GM18517 (cell line): Measurements from ENCODE around the gene JARID2.

Source experiments
- ATAC-seq: cut with Tn5 transposase; IDR thresholded peaks from one replicate; pipeline ENCODE4 v1.9.1; 2021; ENCODE audit warnings: mild to moderate bottlenecking, moderate library complexity; ENCODE audit not compliant: unreplicated experiment

Gene JARID2

DNA sequence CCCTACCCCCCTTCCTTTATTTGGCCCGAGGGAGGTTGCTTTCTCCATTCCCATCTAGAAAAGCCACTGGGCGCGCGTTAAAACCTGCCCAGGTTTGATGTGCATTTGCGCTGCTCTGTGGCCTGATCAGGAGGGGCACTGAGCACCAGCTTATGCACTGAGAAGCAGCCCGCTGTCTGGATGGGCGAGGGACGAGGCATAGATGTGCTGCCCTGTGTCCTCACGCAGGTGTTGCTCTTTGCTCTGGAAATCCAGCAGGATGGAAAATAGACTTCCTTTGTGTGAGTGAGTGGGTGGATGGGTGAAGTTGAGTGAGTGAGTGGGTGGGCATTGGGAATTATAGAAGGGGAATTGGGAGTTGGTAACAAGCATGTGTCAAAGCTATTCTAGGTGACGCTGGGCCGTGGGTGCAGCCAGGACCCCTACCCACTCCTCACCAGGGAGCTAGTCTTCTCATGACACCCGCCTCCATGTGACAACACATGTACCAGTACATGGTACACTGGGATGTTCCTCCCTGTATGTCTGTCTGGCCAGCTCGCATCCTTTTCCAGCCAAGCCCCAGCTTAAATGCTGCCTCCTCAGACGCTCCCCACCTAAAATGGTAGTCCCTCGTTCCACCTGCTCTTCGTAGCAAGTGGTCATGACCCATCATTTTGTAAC lies 254.3 kb downstream of the JARID2 start:
- ATAC-seq = no peak

- ATAC-seq = no peak
Measured at GRCh38 chr6:15500901-15501825, 255.3 kb downstream of the JARID2 start.

DNA sequence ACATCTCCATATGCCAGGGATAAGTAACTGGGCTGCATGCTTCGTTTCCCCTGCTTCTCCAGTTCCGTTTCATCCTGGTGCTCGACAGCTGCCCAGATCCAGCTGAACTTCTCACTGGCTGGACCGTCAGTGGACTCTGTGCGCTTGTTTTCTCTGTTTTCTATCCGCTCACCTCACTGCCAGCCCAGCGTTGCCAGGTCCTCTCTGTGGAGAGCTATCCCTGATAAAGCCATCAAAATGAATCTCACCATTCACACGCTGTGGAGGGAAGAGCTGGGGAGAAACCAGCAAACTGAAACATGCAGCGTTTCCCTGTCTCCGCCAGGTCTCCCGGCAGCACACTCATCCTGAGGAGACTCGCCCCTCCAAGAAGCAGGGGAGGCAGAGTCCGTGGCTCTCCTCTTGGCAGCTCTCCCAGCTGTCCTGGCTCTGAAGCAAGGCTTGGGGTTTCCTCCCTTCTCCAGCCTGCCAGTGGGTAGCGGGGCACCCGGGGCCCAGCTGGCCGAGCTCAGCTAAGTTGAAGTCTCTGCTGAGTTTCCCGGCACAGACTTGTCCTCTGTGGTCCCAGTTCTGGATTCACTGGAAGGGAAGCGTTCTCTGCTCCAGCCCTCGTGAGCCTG lies 256.1 kb downstream of the JARID2 start:
- ATAC-seq = no peak

GRCh38 chr6:15502446-15503345 lies 256.8 kb downstream of the JARID2 start:
- no peak for ATAC-seq

GRCh38 chr6:15503346-15503680 lies 257.4 kb downstream of the JARID2 start:
- ATAC-seq = no peak

DNA sequence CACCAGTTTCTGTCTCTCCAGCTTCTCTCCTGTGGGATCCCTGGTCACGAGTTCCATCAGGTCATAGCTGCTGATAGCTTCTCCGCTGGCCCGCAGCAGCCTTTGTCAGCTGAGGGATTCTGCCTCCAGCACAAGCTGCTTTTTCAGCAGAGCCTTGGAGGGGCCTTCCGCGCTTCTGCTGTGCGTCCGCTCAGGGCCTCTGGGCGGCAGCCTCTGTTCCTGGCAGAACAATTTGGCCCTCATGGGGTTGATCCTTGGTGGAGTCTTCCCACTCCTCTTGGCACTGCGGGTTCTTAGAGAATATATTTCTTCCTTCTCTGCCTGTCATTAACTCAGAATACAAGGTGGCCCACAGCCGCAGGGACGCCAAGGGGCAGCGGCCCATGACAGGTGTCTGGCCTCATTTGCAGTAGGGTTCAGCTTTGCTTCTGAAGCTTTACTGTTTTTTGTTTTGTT lies 258.2 kb downstream of the JARID2 start:
- ATAC-seq = no peak

DNA sequence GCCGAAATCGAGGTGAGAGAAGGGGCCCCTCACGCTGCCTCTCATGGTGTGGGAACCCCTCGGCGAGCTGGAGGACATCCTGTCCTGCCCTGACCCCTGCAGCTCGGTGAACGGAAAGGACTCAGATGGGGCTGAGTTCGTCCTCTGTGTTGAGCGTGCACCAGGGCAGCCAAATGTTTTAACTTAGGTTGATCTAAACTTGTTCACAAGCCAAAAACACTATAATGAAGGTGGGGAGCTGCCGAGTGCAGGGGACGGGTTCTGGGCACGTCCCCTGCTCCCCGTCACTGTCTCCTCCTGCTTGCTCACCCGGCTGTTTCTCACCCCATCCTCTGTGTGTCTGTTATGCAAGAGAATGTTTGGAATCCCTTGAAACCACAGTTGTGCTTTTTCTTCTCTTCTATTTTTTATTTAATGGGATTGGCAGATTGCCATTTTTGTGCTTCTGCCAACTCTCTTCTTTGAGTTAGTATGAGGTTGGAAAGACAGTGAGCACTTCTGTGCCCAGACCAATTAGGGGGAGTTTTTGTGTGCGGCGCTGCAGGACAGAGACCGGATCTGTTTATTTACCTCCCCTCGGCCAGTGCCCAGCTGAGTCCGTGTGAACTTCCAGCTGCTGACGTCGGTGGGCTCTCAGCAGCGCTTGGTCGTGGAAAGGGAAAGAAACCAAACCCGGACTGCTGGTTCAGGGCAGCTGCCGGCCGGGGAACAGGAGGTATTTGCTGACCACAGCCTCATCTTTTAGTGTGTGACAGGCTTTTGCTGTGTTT lies 258.9 kb downstream of the JARID2 start:
- ATAC-seq = no peak

- ATAC-seq = no peak
Measured at GRCh38 chr6:15505463-15505918, 259.6 kb downstream of the JARID2 start.

GRCh38 chr6:15506066-15506465 lies 260.2 kb downstream of the JARID2 start:
- ATAC-seq = no peak

- ATAC-seq = no peak
Measured at GRCh38 chr6:15507221-15507620, 261.4 kb downstream of the JARID2 start.

- no peak for ATAC-seq
Measured at GRCh38 chr6:15507746-15508145, 261.9 kb downstream of the JARID2 start.

DNA sequence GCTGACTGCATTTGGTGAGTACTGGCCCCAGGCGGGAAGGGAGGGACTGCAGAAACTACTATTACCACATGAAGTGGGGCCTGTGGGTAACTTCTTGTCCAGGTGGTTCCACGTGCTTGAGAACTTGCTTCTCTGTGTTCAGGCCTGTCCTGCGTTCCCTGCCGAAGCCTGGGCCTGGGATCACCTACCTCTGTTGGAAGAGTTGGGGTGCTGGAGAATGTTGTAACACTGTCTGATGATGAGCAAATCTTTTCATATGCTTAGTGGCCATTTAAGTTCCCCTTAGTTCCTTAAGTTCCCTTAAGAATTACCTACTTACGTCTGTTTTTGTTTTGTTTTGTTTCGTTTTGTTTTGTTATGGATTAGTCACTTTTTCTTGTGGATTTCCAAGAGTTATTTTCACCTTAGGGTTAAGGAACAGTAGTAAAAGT lies 262.6 kb downstream of the JARID2 start:
- ATAC-seq = no peak

- ATAC-seq = no peak
Measured at GRCh38 chr6:15508931-15509330, 263.1 kb downstream of the JARID2 start.

DNA sequence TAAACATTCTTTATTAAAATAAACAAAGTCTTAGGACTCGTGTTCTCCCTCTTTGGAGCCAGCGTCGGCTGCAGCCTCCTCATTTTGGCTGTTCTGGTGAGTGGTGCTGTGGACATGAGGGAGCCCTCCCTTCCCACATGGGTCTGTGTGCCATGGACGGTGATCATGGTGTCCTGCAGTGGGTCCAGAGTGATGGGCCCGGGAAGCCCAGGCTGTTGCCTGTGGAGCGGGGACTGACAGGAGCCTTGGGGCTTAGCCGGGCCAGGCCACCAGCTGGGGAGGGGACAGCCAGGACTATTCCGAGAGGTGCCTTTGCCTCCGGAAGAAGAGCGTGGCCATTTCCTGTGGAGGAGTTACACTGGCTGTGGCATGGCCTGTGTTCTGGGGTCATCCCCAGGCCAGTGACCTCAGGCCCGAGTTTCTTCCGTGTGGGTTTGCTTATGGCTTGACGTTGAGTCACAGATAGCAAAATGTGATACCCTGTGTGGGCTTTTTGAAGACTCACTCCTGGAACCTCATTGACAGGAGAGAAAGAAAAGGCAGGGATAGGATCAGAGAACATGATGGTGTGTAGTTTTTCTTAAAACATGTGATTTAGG lies 263.6 kb downstream of the JARID2 start:
- ATAC-seq = no peak

- ATAC-seq = no peak
Measured at GRCh38 chr6:15510121-15510520, 264.3 kb downstream of the JARID2 start.

GRCh38 chr6:15510536-15511247 lies 264.8 kb downstream of the JARID2 start:
- ATAC-seq = no peak

- no peak for ATAC-seq
Measured at GRCh38 chr6:15511248-15512125, 265.6 kb downstream of the JARID2 start.

- ATAC-seq = no peak
Measured at GRCh38 chr6:15512126-15512525, 266.3 kb downstream of the JARID2 start.
